HG02870 (cell line): ENCODE data around the gene DISP3.

Experiments used
- ATAC-seq: cut with Tn5 transposase; IDR thresholded peaks from one replicate; pipeline ENCODE4 v1.9.1; 2021; ENCODE audit warnings: mild to moderate bottlenecking, moderate library complexity; ENCODE audit not compliant: unreplicated experiment

The DISP3 gene, protein sequence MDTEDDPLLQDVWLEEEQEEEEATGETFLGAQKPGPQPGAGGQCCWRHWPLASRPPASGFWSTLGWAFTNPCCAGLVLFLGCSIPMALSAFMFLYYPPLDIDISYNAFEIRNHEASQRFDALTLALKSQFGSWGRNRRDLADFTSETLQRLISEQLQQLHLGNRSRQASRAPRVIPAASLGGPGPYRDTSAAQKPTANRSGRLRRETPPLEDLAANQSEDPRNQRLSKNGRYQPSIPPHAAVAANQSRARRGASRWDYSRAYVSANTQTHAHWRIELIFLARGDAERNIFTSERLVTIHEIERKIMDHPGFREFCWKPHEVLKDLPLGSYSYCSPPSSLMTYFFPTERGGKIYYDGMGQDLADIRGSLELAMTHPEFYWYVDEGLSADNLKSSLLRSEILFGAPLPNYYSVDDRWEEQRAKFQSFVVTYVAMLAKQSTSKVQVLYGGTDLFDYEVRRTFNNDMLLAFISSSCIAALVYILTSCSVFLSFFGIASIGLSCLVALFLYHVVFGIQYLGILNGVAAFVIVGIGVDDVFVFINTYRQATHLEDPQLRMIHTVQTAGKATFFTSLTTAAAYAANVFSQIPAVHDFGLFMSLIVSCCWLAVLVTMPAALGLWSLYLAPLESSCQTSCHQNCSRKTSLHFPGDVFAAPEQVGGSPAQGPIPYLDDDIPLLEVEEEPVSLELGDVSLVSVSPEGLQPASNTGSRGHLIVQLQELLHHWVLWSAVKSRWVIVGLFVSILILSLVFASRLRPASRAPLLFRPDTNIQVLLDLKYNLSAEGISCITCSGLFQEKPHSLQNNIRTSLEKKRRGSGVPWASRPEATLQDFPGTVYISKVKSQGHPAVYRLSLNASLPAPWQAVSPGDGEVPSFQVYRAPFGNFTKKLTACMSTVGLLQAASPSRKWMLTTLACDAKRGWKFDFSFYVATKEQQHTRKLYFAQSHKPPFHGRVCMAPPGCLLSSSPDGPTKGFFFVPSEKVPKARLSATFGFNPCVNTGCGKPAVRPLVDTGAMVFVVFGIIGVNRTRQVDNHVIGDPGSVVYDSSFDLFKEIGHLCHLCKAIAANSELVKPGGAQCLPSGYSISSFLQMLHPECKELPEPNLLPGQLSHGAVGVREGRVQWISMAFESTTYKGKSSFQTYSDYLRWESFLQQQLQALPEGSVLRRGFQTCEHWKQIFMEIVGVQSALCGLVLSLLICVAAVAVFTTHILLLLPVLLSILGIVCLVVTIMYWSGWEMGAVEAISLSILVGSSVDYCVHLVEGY (N-terminal part only)

DNA sequence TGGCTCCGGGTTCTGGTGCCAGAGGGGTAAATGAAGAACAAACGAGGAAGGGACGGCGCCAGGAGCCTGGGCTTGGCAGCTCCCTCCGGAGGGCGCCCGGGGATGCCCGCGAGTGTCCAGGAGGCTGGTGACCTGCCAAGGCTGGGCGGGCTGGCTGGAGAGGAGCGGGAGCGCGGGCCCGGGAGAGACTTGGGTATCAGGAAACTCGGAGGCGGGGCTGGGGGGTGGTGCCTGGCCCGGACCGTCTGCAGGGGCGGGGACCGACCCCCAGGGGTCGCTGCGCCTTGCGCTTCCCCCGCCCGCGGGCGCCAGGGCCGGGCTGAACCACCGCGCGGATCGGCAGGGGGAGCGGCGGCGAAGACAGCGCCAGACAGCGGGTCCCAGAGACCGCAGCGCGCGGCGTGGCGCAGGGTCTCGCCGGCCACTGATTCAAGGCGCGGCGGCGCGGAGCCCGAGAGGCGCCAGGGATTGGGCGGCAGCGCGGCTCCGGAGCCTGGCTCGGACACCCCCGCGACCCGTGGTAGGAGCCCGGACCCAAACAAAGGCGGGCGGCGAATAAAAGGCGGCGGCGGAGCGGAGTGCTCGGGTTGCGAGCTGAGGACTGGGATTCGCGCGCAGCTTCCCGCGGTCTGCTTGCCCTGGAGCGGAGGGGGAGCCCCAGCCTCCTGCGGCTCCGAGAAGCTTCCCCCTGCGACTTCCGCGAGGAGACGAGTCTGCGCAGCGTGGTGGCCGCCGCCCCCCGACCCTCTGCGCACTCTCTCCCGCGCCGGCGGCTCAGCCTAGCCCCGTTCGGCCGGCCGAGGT lies at the start of gene DISP3:
Gene DISP3 (plus strand): TSS at position 585 of the 804 bp plus-strand sequence. CDS start 21,838 bp downstream, outside the sequence.
- peak; percentile 57 for ATAC-seq

DNA sequence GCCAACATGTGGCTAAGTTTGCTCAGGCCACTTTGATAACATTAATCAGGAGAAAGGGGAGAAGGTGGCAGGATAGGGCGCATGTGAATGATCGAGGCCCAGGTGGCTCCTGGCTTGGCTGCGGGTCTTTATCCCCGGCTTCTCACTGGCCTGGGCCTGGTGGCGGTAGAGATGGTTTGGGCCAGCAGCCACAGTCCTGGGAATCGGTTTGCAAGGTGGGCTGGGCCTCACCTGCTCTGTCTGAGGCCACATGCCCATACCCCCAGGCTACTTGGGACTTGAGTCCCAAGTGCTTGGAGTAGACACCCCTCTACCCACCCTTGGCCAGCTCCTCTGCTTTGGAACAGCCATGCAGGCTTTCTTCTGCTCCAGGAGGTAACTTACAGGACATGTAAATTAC lies 49.7 kb upstream of the DISP3 start:
- ATAC-seq, result no peak

DNA sequence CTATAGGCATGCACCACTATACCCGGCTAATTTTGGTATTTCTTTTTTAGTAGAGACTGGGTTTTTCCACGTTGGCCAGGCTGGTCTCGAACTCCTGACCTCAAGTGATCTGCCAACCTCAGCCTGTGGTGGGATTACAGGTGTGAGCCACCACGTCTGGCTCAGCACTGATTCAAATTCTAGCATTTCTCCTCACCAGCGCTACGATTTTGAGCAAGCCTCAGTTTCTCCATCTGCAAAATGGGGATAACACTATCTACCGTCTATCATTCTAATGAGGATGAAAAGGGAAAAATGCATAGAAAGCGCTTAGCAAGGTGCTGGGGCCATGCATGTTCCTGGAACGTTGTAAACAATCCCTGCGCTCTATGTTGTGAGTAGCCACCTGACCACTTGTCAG lies 49.0 kb upstream of the DISP3 start:
- ATAC-seq, result no peak

DNA sequence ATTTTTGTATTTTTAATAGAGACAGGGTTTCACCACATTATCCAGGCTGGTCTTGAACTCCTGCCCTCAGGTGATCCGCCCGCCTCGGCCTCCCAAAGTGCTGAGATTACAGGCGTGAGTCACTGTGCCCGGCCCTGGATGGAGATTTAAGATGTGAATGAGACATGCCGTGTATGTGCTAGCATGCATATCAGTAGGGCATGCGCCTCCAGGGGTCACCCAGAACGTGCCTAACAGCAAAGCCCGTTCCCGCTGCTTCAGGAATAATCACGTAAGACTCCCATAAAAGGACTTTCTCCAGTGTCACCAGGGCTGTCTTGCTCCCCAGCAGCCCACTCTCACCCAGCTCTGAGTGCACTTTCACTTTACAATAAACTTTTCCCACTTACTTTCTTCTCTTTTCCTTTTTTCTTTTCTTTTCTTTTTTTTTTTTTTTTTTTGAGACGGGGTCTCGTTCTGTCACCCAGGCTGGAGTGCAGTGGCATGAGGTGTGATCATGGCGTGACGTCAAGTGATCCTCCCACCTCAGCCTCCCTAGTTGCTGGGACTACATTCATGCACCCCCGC lies 46.9 kb upstream of the DISP3 start:
- no peak for ATAC-seq

DNA sequence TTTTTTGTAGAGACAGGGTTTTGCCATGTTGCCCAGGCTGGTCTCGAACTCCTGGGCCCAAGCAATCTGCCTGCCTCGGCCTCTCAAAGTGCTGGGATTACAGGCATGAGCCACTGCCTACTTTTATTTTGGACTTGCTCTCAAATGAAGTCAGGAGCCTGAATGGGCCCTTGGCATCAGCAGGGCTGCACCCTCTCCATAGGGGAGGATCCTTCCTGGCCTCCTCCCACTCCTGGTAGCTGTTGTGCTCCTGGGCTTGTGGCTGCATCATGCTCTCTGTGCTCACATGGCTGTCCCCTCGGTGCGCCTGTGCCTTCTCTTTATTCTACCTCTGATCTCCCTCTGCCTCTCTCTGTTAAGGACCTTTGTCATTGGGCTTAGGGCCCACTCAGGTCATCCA lies 46.4 kb upstream of the DISP3 start:
- ATAC-seq, result no peak

DNA sequence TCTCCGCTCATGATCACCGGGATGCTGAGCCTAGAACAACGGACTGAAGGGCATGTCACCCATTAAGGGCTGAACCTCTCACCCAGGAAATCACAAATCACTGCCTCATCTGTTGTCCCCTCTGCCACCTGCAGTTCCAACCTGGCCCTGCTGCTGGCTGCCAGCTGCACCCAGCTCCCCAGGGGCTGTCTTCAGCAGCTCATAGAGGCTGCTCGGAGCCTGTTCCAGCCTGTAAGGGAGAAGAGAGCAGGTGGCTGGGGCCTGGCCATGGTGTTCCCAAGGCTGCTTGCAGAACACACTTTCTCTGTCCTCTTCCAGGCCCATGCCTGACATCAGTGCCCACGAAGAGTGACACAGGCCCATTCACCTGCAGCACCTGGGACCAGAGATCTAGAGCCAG lies 44.5 kb upstream of the DISP3 start:
- ATAC-seq, result no peak

DNA sequence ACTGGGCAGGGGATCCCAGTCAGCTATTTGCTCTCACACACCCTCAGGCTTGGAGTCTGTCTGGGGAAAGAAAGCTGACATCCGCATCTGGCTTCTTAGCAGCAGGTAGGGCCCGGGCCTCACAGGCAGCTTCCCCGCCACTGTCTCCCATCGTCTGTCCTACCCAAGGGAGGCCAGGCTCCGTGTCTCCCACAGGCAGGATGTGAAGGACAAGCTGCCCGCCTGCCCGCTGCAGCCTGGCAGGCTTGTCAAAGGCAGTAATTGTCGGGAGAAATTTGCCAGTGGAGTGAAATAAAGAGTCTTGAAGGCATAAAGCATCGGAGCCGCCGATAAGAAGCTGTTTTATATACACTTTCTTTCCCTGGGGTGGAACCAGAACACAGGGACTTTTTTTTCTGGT lies 44.0 kb upstream of the DISP3 start:
- ATAC-seq, result no peak

DNA sequence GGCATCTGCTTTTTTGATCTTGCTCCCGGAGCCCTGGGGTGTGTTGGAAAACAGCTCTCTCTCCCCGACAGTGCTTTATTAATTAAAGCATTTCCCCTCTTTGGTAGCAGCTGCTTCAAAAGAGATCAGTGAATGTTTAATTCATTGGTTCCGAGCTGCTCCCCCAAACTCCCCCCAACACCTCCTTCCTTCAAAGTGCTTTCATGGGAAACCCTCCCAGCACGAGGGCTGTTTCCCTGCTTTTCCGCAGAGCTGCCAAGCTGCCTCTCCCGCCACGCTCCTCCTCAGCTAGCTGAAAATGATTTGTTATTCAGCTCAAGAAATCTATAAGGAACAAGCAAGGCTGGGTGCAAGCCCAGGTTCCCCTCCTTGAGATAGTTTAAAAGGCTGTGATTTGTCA lies 40.0 kb upstream of the DISP3 start:
- ATAC-seq, result no peak

DNA sequence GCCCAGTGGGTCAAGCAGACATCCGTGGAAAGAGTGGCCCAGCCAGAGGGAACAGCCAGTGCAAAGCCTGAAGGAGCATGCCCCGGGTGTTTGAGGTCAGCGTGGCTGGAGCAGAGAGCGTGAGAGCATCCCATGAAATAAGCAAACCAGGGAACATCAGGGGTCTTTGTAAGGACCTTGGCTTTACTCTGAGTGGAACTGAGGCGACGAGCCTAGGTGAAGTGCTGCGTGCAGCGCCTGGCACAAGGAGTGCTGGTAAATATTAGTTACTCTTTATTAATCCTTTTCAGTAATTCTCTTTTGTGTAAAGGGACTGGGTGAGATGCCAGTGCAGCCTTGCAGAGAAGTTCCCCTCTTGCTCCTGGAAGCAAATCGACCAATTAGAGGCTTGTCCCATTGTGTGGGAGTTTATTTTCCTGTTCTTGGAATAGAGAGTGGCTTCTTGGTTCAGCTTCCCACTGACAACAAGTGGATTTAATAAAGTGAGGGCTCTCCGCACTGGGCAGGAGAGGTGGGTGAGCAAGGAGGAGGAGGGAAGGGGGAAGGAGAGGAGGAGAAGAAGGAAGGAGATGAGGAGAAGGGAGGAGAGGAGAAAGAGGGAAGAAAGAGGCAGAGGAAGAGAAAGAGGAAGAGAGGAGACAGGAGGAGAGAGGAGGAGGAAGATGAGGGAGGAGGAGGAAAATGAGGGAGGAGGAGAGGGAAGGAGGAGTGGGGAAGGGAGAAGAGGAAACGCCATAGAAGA lies 37.6 kb upstream of the DISP3 start:
- ATAC-seq, result no peak

DNA sequence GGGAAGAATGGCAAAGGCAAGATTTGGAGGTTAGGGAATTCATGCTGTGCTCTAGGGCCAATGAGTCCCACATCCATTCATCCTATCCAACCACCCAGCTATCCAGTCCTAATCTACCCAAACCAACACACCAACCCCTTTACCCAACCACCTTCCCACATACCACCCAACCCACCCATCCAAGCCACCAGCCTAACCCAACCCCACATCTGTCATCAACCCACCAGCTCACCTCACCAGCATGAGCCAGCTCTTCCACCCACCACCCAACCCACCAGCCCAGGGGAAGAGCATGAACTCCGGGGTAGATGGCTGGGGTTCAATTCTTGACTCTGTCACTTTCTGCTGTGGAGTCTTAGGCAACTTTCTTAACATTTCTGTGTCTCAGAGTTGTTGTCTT lies 35.9 kb upstream of the DISP3 start:
- no peak for ATAC-seq

DNA sequence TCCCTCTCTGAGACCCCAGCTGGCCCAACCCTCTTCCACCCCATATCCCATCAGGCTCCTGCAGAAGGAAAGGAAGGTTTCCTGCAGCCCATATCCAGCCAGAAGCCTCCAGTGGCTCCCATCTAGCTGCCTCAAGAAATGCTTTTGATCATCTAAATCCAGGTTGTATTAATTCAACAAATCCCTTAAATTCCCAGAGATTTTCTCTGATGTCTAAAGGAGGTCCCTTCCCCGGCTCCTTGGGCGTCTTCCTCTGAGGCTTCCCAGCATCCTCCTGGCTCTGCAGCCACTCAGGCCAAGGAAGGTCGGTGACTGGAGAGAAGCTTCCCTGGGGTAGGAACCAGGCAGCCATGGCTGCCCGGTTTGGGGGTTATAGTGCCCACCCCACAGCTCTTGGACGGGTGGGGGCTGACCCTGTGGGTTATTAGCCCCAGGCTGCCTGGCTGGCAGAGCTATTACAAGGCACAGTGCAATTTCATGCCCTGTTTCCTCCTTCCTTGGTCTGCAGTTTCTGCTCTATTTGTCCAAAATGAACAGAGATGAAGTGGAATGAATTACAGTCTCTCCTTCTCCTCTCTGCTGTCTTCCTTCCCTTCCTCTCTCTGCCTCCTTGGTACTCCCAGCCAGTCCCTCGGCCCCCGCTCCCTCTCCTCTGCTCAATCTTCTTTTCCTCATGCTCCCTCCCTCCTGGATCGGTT lies 34.8 kb upstream of the DISP3 start:
- ATAC-seq, result no peak

DNA sequence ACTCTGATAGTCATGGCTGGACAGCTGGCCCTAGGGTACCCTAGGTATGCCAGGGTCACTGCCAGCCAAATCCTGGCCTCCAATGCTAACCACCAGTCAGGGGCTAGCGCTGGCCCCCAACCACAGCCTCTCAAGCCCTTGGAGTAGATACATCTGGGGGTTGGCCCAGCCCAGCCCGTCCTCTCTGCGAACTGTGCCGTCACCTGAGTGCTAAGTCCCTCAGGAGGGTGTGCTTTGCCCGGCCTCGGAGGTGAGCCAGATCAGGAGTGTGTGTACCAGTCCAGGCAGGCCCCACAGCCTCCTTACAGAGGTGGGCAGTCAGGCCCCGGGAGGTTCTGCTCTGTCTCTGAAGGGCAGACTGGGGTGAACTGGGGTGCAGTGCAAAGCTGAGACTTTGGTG lies 34.0 kb upstream of the DISP3 start:
- ATAC-seq, result no peak

DNA sequence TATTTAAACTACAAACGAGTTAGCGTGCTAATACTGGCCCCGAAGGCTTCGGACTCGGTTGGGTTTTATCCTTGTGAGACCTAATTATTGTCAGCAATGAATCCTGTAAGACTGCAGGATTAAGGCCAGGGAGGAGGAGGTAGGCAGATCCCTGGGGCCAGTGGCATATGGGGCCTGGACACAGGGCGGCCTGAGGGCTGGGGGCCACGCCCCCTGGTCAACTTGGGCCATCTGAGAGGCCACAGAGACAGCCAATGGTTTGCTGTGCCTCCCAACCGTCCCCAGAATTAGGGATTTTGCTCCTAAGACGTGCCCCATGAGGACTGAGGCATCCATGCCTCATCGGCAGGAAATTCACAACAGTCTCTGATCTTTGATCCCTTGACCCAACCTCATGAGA lies 31.1 kb upstream of the DISP3 start:
- ATAC-seq, result no peak

DNA sequence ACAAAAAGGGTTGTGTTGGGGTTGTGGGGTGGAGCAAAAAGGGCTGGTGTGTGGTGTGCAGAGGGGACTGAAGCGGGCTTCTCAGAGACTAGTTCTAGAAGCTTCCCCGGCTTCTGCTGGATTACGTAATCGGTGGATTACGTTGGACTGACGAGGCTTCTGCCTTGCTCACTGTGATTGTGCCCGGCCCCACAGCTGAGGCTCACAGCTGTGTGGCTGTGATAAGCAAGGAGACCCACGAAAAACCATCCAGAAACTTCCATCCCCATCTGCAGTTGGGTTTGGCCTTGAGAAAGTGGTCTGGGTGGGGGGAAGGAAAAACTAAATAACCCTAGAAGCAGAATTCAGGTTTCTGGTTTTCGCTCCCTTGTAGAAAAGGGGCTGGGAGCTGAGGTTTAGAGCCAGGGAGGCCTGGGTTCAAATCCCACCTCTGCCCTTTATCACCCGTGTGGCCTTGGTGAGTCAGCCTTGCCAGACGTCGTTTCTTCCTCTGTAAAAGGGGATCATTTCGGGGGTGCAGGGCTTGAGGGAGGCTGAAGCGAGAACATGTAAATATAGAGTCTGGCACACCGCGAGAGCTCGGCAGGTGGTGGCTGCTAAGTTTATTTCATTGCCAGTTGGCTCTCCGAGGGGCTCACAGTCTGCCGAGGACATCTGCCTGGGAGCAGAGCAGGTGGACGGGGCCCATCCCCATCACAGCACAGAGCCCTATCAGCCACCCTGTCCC lies 30.4 kb upstream of the DISP3 start:
- ATAC-seq, result no peak

DNA sequence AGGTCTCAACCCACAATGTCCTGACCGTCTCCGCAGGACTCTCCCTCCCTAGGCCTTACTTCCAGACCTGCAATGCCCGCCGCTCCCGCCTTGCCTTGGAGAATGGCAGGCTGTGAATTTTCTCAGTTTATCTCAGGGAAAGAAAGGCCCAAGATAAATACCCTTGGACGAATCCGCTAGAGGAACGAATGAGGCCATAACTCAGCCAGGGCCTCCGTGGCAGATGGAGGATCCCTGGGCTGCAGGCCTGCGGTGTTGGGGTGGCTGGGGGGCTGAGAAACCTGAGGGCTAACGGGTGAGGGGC lies 29.9 kb upstream of the DISP3 start:
- no peak for ATAC-seq

DNA sequence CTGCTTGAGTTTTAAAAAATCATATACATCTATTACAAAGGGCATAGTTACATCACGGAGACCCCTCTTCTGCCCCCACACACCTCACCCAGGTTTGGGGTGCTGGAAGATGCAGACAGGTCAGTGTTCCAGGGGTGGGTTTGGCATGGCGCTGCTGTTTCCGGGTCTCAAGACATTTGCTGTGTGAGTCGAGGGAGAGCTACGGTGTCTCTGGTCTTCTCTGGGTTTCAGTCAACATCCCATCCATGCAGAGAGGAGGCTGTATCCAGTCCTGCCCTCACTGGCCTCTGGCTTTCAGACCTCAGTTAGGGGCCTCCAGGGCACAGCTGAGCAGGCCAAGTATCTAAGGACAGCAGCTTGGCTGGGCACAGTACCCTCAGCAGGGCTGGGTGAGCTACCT lies 28.6 kb upstream of the DISP3 start:
- ATAC-seq, result no peak

DNA sequence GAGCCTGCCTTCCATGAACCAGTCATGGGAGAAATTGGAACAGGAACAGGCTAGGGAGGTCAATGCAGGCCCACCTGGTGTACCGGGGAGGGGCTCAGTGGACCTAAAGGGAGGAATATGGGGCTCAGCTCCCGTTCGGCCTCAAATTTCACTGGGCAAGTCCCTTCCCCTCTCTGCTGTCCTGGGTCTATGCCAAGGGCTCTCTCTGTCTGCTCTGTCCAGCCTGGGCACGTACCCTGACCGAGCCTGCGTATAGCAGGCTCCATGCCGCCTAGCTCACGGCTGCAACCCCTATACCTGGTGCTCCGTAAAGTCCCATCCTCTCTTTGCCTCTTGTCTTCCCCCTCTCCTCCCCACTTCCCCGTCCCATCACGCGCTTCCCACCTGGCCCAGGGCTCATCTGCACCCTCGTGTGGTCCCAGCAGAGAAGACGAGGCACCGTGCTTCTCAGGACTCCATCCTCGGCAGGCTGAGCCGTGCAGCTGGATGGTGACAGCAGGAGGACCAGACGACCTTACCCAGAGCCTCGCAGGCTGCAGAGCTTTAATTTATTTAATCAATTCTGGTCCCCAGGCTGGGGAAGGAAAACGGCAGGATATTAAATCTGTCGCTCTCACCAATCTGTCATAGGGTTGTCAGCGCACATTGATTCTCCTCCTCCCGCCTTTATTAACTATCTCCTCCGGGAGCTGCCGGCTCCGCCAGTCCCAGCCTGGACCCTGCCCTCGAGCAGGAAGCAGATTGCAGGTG lies 25.0 kb upstream of the DISP3 start:
- ATAC-seq, result no peak
